Endothelial cell (in vitro differentiated cells): Measurements from ENCODE around the gene PPP1R37. TPM values are rescaled to one million over a fixed set of nuclear protein-coding genes. Genes with fewer than 3 reads are reported as not detected.

Experiments
- DNase-seq: peaks from one replicate; pipeline ENCODE4 v3.0.0; 2021; ENCODE audit warnings: low spot score
- H3K27ac Mint-ChIP-seq: one replicate; pipeline ENCODE4 v1.8.0; 2021; ENCODE audit warnings: mixed read lengths, inconsistent platforms; ENCODE audit not compliant: unreplicated experiment
- H3K27me3 Mint-ChIP-seq: one replicate; pipeline ENCODE4 v1.8.0; 2021; ENCODE audit warnings: mild to moderate bottlenecking, moderate library complexity, mixed read lengths, inconsistent platforms; ENCODE audit not compliant: unreplicated experiment
- H3K36me3 Mint-ChIP-seq: one replicate; pipeline ENCODE4 v1.8.0; 2021; ENCODE audit warnings: mild to moderate bottlenecking, low read depth, mixed read lengths, inconsistent platforms; ENCODE audit not compliant: unreplicated experiment
- H3K4me1 Mint-ChIP-seq: one replicate; pipeline ENCODE4 v1.8.0; 2021; ENCODE audit warnings: mild to moderate bottlenecking, mixed read lengths, inconsistent platforms; ENCODE audit not compliant: unreplicated experiment
- H3K4me3 Mint-ChIP-seq: one replicate; pipeline ENCODE4 v1.8.0; 2021; ENCODE audit warnings: mild to moderate bottlenecking, mixed read lengths, inconsistent platforms; ENCODE audit not compliant: unreplicated experiment
- H3K9me3 Mint-ChIP-seq: one replicate; pipeline ENCODE4 v1.8.0; 2021; ENCODE audit warnings: mixed read lengths, inconsistent platforms; ENCODE audit not compliant: unreplicated experiment
- total RNA-seq: library from RNA; stranded (reverse); fragmentation: NEBNext Ultra II Directional; extraction: Animal tissue kit (Norgen Biotek cat#: 25700); gene quantifications from one replicate; pipeline ENCODE4 v1.2.1, GENCODE V29; 2021; ENCODE audit not compliant: unreplicated experiment
- TF ChIP-seq, protein P1 (sequence below): fragments of 200-600 bp; sonication (generic); IDR thresholded peaks from one replicate; pipeline ENCODE4 v1.5.0; 2021; ENCODE audit warnings: antibody characterized with exemption; ENCODE audit not compliant: unreplicated experiment

PPP1R37 gene
- total RNA-seq, 1 donor from 2014 or later, result 34.7 TPM

- H3K4me3 Mint-ChIP-seq, result no peak overlapping the region
- DNase-seq, result no peak
- H3K4me1 Mint-ChIP-seq, result peaks cover 55% of the 10 kb centered on the region
- H3K36me3 Mint-ChIP-seq, result peaks cover 8% of the 10 kb centered on the region
- TF ChIP-seq, protein P1, sequence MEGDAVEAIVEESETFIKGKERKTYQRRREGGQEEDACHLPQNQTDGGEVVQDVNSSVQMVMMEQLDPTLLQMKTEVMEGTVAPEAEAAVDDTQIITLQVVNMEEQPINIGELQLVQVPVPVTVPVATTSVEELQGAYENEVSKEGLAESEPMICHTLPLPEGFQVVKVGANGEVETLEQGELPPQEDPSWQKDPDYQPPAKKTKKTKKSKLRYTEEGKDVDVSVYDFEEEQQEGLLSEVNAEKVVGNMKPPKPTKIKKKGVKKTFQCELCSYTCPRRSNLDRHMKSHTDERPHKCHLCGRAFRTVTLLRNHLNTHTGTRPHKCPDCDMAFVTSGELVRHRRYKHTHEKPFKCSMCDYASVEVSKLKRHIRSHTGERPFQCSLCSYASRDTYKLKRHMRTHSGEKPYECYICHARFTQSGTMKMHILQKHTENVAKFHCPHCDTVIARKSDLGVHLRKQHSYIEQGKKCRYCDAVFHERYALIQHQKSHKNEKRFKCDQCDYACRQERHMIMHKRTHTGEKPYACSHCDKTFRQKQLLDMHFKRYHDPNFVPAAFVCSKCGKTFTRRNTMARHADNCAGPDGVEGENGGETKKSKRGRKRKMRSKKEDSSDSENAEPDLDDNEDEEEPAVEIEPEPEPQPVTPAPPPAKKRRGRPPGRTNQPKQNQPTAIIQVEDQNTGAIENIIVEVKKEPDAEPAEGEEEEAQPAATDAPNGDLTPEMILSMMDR, result no peak
- H3K27me3 Mint-ChIP-seq, result peaks cover 13% of the 10 kb centered on the region
- no peaks in the 10 kb centered on the region for H3K9me3 Mint-ChIP-seq
- no peak overlapping the region for H3K27ac Mint-ChIP-seq
These were observed 75.9 kb downstream of the PPP1R37 start for GRCh38 chr19:45168767-45169351.

DNA sequence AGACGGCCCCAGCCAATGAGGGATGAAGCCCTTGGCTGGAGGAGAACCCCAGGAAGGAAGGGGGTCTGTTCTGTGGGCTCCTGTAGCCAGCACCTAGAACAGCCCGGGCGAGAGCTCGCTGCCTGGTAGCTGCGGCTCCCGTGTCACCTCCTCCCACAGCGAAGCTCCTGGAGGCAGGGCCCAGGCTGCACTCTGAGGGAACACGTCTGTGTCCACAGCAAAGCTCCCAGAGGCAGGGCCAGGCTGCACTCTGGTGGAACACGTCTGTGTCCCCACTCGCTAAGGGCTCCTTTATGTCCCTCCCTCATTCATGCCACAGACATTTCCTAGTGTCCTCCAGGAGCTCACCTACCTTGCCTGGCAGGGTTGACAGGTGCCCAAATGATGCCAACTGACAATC lies 76.6 kb downstream of the PPP1R37 start:
- Mint-ChIP-seq H3K4me1 (peaks cover 59% of the 10 kb centered on the region), H3K9me3 (no peaks in the 10 kb centered on the region), H3K27me3 (peaks cover 13% of the 10 kb centered on the region), H3K4me3 (no peak overlapping the region), H3K27ac (peak overlapping the region; percentile 99), H3K36me3 (peaks cover 8% of the 10 kb centered on the region)
- TF ChIP-seq, protein P1, result no peak
- no peak for DNase-seq

- H3K27ac Mint-ChIP-seq, result peak overlapping the region; percentile 99
- peaks cover 60% of the 10 kb centered on the region for H3K4me1 Mint-ChIP-seq
- H3K4me3 Mint-ChIP-seq, result peak overlapping the region; percentile 69
These were observed 77.4 kb downstream of the PPP1R37 start for GRCh38 chr19:45170146-45171106.

GRCh38 chr19:45171211-45171623 lies 78.2 kb downstream of the PPP1R37 start:
- Mint-ChIP-seq H3K27ac (peak overlapping the region; percentile 99), H3K4me3 (peak overlapping the region; percentile 69), H3K36me3 (peaks cover 12% of the 10 kb centered on the region), H3K27me3 (peaks cover 11% of the 10 kb centered on the region), H3K4me1 (peaks cover 64% of the 10 kb centered on the region), H3K9me3 (no peaks in the 10 kb centered on the region)
- DNase-seq, result peak; percentile 59
- TF ChIP-seq, protein P1, result no peak

More at GRCh38 chr19:45170146-45171106, 77.4 kb downstream of the PPP1R37 start:
- TF ChIP-seq, protein P1, result no peak
- H3K9me3 Mint-ChIP-seq, result no peaks in the 10 kb centered on the region
- no peak for DNase-seq
- H3K27me3 Mint-ChIP-seq, result peaks cover 12% of the 10 kb centered on the region
- peaks cover 10% of the 10 kb centered on the region for H3K36me3 Mint-ChIP-seq
